IPS-NIHi11 (cell line): ENCODE measurements around the gene ZNF683.

Experiments
- DNase-seq: peaks from one replicate; pipeline ENCODE4 v3.0.0; 2012; ENCODE audit warnings: mixed read lengths, low spot score

ZNF683 gene

GRCh38 chr1:26358411-26359384, 13.9 kb downstream of the ZNF683 start:
- DNase-seq, result no peak

DNA sequence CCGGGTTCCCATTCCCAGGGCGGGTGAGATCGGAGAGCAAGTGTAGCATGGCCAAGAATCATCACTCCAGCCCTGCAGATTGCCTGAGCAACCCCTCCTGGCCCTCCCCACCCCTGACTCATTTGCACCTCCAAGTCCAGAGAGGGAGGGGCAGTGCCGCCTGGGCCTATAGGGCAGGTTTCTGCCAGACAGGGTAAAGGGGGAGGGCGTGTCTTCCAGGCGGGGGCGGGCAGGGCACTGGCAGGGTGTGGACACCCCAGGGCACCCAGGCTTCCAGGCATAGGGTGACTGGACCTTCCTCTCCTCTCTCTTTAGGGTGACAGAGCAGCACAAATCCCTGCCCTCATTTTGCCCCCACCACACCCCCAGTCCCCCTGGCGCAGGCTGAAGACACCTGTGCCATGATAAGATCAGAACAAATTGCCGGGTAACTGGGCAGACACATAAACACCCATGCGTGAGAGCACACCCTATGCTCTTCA, 15.4 kb downstream of the ZNF683 start:
- peak; percentile 50 for DNase-seq

DNA sequence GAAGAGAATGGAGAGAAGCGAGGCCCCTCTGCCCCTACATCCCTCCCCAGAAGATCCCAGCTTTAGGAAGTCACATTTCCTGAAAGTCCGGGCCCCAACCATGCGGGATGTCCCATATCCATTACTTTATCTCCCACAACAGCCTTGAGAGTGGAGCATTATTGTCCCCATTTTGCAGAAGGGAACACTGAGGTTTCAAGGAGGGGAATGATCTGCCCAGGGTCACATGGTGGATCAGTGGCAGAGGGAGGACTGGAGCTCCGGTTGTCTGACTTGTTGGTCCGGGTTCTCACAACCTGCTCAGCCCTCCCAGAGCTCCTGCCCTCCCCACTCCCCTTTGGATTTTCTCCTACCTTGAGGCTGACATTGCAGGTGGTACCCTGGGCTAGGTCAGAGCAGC, 16.4 kb downstream of the ZNF683 start:
- DNase-seq, result no peak

GRCh38 chr1:26354972-26355371, 17.6 kb downstream of the ZNF683 start:
- DNase-seq, result no peak

DNA sequence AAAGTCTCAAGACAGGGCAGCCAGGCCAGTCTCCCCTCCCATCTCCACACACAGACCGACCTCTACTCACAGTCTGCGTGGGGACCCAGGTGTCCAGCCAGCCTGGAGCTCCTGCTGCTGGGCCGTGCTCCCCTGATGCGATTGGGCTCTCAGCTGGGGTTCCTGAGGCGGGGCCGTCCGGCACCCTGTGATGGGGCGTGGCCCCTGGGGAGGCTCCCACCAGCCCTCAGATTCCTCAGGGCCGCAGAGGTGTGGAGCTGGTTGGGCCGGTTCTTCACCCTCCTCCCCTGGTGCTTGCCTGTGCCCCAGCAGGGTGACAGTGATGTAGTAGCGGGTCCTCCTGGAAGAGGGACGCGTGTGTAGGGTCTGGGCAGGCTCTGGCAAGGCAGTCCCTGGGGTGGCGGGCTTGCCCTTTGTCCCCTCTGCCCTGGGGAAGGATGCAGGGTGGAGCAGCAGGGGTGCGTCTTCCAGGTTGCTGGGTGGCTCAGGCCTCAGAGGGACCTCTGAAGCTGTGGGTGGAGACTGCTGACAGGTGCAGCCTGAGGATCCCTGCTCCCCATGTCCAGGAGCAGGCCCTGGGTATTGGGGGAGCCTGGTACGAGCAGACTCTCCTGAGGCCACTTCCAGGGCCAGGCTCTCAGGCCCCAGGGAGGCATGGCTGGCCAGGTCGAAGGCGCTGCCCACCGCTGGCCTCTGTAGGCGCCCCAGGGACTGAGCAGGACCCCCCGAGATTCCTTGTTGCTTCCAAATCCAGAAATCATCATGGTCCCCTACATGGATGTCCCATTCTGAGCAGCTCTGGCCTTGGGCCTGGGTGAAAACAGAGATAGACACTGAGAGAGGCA, 18.4 kb downstream of the ZNF683 start, which contains the start of gene CRYBG2:
Gene CRYBG2, minus strand, starts transcription at position 155 of the 845 bp plus-strand sequence. CDS start 7,473 bp downstream, outside the sequence.
- DNase-seq, result peak; percentile 51

GRCh38 chr1:26353210-26353859, 19.2 kb downstream of the ZNF683 start:
- DNase-seq, result no peak

GRCh38 chr1:26352338-26352679, 20.2 kb downstream of the ZNF683 start:
- DNase-seq, result no peak

DNA sequence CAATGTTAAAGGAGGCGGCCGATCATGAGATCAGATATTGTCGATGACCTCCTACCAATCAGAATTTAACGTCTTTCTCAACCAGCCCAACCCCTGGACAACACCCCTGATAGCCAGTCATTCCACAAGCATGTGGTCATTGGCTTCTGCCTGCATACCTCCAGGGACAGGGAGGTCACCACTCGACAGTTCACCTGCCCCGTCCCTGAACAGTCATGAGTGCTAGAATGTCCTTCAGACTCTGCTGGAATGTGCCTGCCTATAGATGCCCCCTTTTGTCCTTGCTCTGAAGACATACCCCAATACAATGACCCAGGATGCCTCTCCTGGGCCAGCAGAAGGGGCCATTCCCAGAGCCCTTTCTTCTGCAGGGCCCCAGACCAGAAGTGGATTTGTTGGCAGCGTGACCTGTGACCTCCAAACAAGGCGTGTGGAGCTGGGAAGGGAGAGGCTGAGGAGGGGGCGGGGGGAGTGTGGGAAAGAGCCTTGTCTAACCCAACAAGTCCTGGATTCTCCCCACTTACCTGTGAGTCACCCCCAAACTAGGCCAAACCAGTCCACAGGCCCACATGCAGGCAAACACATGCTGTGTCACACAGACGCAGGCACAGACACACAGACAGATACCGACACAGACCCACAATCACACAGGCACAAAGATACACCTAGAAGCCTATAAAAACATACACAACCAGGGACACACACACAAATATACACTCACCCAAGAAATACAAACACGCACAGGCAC, 20.8 kb downstream of the ZNF683 start:
- DNase-seq, result no peak

DNA sequence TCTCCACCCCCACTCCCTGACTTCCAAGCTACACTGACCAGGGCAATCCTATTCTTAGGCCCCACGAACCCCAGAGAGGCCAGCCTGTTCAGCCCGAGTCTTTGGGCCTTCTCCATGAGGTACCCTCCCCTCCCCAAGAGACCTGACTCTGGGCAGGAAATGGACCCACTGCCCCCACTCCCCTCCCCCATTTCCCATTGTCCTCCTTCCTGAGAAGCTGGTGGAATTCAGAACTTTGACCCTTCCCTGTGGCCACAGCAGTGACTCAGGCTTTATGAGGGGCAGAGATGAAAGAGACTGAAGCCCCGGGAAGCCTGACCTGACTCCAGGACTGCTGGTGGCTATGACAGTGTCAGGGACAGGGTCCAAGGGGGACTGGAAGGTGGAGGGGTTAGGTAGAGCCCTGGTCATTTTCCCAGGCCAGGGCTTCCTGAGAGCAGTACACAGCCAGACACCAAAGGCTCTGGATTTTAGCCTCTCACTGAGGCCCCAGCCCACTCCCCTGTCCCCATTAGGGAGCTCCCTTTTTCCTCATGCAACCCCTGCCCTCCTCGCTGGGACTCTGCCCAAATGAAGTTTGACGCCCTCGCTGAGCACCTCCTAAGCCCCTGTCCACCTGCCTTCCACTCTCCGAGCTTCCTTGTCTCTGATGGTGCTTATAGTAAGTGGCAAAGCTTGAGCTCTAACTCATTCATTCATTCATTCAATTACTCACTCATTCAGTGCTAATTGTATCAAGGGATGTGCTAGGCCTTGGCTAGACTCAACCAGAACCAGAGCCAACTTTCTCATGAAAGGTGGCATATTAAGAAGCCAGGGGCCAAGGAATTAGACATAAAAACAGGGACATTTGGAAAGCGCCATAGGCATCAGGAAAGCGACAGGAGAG, 21.6 kb downstream of the ZNF683 start:
- no peak for DNase-seq

GRCh38 chr1:26350343-26350700, 22.2 kb downstream of the ZNF683 start:
- DNase-seq, result no peak

DNA sequence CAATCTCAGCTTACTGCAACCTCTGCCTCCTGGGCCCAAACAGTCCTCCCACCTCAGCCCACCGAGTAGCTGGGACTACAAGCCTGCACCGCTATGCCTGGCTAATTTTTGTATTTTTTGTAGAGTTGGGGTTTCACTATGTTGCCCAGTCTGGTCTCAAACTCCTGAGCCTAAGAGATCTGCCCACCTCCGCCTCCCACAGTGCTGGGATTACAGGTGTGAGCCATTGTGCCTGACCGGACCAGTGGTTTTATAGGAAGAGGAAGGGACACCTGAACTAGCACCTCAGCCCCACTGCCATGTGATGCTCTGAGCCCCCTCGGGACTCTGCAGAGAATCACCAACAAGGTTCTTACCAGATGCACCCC, 22.7 kb downstream of the ZNF683 start:
- no peak for DNase-seq

DNA sequence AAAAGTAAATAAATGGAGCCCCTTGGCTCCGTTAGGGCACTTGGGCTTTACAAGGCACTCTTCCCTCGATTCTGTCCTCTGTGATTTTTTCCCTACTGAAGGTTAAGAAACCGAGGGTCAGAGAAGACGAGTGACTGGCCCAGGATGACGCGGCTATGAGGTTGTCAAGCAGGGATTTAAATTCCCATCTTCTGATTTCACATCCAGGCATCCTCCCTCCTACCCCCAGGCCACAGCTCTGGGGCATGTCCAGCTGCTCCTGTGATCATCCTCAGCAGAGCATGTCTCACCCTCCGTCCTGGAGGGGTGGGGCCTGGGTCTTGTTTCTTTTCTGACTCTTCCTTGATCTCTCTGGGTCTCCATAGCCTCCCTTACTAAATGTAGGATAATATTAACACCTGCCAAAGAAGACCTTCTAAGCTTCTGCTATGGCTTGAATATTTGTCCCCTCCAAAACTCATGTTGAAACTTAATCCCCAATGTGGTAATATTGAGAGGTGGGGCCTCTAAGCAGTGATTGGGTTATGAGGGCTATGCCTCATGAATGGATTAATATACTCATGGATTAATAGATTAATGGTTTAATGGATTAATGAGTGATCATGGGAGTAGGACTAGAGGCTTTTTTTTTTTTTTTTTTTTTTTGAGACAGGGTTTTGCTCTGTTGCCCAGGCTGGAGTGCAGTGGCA, 23.2 kb downstream of the ZNF683 start:
- no peak for DNase-seq

- no peak for DNase-seq
Measured at GRCh38 chr1:26346274-26347033, 26.1 kb downstream of the ZNF683 start.

DNA sequence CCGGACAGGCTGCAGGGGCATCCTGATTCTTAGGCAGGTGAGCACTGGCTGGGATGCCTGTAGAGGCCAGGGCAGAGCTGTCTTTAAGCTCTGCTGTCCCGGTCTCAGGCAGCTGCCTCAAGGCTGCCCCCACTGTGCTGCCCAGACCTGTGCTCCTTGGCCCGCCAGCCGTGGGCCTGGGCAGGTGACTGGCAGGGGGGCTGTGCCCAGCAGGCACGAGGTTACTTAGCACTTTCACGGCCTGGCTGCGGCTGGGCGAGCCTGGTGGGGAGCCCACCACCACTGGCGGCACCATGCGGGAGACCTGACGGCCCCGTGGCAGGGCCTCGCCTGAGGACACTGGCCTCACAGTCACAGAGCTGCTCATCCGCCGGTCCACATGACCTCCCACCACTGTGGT, 26.8 kb downstream of the ZNF683 start:
- DNase-seq, result no peak

GRCh38 chr1:26344147-26344920, 28.2 kb downstream of the ZNF683 start:
- no peak for DNase-seq

DNA sequence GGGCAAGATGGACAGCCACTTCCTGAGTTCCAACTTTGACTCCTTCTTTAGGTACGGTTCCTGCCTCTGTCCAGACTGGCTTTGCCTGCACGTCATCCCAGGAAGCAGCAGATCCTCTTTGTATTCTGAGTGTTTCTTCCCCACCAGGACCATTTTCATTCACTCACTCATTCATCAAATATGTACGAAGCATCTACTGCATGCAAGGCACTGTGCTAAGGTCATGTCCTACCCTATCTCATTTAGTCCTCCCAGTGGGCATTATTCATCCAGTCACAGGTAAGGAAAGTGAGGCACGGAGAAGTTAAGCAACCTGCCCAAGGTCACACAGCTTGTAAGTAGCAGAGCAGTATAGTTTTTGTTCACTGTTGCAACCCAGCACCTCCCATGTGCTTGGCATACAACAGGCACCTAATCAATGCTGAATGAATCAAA, 32.5 kb downstream of the ZNF683 start:
- DNase-seq, result no peak

DNA sequence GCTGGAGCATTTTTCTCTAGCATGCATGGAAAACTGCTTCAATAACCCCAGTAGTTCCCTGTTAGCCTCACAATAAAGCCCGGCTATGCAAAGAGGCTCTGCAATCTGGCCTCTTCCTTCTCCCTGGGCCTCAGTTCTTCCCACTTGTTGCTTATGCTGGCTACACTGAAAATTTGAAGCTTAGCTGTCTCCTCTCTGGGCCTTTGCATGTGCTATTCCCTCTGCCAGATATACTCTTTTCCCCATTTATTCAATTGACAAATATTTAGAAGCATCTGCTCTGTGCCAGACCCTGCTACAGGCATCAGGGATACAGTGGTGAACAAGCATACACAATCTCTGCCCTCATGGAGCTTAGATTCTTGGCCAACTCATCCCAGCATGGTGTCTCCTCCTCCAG, 33.9 kb downstream of the ZNF683 start:
- DNase-seq, result no peak

- no peak for DNase-seq
Measured at GRCh38 chr1:26337625-26338024, 34.9 kb downstream of the ZNF683 start.

- no peak for DNase-seq
Measured at GRCh38 chr1:26337206-26337535, 35.4 kb downstream of the ZNF683 start.
